HG03520 (cell line): ENCODE data around the gene PTPRK.

Experiments
- ATAC-seq: cut with Tn5 transposase; IDR thresholded peaks from one replicate; pipeline ENCODE4 v1.9.1; 2021; ENCODE audit warnings: mild to moderate bottlenecking, moderate library complexity; ENCODE audit not compliant: unreplicated experiment

The PTPRK gene

GRCh38 chr6:128305976-128306375, 214.4 kb downstream of the PTPRK start:
- no peak for ATAC-seq

DNA sequence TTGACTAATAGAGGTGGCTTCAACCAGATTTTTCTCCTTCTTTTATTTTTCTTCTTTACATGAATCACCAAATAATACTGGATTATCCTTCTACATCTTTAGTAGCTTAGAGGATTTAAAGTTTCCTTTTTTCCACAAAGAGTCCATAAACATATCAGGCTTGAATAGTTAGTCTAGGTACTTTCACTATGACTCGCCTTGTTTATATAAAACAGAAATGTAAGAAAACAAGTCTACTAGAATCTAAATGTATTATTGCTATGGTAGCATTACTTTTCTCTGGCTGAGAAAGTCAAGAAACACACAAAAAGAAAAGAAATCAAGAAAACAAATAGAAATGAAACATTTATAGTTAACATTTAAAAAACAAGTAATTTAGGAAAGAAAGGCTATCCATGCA, 215.2 kb downstream of the PTPRK start:
- ATAC-seq: no peak

- no peak for ATAC-seq
These were observed 216.5 kb downstream of the PTPRK start for GRCh38 chr6:128303870-128304269.

GRCh38 chr6:128302942-128303341, 217.5 kb downstream of the PTPRK start:
- ATAC-seq: no peak

DNA sequence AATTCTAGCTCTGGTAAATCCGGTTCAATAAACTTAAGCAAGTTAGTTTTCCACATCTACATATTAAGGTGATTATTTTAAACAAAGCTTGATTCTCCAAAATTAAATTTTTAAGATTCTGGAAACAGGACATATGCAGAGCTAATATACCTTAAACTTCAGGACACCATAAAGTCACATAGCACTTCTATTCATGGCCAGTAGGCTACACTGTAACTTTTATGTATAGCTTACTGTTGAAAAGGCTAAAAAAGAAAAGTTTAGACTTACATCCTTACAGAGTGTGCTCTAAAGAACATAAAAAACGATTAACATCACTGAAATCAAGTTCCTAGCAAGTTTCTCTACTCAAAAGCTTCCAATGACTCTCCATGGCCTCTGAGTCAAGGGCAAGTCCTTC, 224.7 kb downstream of the PTPRK start:
- ATAC-seq: no peak

DNA sequence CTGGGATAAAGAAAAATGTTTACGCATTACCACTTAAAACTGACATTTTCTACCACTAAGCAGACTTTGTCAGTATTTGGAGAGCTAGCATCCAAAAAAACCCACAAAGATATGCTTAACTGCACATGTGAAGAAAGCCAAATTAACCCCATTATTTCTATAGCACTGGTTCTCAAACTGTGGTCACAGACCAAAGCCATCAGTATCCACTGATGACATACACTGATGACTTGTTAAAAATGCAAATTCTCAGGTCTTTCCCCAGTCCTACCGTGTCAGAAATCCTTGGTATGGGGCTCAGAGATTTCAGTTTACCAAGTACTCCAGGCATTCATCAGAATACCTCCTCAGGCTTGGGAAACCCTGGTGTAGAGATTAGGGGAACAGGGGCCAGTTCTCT, 230.2 kb downstream of the PTPRK start:
- ATAC-seq: no peak

DNA sequence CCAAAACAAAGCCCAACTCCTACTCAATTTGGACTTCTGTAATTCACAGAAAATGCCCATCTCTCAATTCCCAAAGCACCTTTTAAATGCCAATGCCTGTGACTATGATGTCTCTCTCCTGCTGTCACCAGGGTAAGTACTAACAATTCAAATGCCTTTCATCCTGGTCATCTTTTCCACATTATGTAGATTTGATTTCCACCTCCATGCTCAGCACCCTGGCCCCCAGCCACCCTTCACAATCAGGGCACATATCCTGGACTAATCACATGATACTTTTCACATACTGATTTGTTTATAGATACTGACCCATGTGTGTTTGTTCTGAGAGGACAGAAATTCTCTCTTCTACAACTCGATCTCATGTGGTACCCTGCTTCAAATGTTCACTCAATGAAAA, 236.3 kb downstream of the PTPRK start:
- no peak for ATAC-seq

DNA sequence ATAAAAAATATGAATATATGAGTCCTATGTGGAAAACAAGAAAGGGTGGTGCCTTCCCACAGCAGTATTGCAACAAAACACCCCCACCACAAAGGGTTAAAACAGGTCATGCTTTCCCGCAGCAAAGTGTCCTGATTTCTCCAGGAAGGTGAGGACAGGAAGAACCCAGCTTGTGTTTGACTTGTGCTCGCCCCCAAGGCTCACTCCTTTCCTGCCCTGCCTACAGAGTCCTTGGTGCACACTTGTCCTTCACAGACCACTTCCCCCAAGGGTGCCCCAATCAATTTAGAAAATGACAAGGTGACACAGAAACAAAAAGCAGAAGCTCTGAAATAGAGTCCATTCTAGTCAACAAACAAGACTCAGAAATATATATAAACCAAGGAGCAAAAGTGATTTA, 237.4 kb downstream of the PTPRK start:
- no peak for ATAC-seq

DNA sequence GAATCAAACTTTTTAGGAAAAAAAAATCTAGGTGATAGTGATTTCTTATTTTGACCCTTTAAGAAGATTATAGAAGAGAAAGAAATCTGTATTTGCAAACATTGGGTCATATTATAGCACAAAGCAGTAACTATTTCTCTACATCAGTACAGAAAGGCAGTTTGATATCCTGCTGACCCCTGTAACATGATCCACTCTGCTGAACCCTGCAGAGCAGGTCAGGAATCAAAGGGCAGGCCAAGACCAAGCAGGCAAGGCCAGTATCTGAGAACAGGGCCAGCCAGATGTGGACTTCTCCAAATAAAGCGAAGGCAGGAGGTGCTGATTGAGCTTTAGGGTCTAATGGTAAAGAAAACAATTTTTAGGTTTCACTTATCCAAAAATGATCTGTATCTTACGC, 239.4 kb downstream of the PTPRK start:
- ATAC-seq: no peak

DNA sequence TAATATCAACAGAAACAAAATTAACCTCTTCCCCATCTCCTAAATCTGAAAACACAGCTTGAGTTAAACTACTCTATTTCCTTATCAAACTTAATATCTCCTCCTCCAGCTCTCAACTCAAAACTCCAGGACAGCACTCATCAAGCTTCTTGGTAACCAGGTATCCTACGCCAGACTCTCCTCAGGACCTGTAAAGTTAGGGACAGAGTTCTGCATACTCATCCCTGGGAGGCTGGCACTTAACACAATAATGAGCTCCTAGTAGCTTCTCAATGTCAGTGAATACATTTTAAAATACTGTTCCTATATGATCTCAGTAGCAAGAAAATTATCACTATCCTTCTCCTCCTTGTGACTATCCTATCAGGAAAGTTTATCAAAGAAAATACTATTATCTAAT, 240.3 kb downstream of the PTPRK start:
- no peak for ATAC-seq

DNA sequence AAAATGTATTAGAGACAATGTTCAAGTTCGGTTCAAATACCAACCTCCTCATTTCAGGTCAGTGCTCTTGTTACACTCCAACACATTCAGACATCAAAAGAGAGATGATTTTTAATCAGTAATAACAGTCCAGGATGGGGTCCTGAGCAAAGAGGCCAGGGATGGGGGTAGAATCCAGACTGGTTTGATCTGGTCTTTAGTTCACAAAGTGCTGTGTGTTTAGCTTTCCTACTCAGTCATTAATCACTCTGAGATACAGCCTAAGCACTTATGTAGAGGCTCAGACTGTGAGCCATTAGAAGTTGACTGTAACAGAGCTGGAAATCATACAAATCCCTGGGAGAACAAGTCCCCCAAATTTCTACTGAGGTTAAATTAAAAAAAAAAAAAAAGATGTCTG, 241.6 kb downstream of the PTPRK start:
- ATAC-seq: no peak

- no peak for ATAC-seq
These were observed 243.0 kb downstream of the PTPRK start for GRCh38 chr6:128277379-128277778.

GRCh38 chr6:128276311-128276710, 244.1 kb downstream of the PTPRK start:
- no peak for ATAC-seq

DNA sequence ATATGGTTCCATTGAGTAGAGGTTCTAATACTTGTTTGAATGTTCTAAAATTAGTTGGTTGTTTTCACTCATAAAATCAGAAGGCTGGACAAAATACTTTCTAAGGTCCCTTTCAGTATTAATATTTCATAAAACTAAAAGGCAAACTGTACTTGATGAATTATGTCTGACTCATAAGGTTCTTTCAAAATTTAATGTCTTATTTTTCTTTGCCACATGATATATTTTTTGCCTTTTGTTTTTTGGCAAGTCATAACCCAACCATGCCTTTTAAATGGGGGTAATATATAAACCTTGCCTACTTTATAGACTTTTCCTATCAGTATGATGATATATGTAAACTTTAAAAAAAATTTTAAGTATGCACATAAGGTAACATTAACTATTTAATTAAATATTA, 244.7 kb downstream of the PTPRK start:
- no peak for ATAC-seq

- no peak for ATAC-seq
These were observed 245.4 kb downstream of the PTPRK start for GRCh38 chr6:128275030-128275429.

DNA sequence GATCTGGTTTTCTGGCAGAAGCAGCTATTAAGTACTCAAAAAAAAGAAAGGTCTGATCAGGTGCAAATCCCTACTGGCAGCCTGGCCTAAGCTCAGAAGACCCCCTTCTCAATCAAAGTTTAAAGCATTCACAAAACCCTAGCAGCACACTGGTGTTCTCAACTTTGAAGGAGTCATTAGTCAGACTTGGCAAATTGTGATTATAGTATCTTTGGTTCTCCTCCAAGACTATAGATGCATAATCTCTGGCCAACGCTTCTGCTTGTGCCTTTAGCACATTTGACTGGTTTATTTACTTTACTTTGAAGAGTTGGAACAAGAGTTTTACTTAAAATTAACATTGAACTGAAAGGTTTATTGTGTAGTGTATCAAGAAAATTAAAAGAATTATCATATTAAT, 248.9 kb downstream of the PTPRK start:
- ATAC-seq: no peak

- ATAC-seq: no peak
These were observed 249.4 kb downstream of the PTPRK start for GRCh38 chr6:128271011-128271410.

DNA sequence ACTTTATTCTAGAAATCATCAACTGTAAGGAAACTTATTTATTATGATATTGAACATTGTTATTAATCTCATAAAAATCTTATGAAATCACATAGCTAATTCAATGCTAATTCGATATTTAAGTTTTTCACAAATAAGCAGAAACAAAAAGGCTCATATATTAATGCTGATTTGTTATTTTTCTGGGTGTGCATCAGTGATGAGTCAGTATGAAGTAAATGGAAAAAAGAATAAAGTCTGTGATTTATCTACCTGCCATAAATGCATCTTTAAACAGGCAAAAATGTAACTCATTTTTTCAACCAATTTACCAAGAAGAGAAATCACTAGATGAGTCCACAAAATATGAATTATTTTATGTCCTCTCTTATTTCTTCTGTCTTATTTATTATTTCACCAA, 253.5 kb downstream of the PTPRK start:
- no peak for ATAC-seq

- no peak for ATAC-seq
These were observed 254.7 kb downstream of the PTPRK start for GRCh38 chr6:128265706-128266105.

GRCh38 chr6:128259730-128260685, 260.4 kb downstream of the PTPRK start:
- ATAC-seq: peak; percentile 55

- ATAC-seq: peak; percentile 96
These were observed 261.2 kb downstream of the PTPRK start for GRCh38 chr6:128259029-128259724.

- ATAC-seq: no peak
These were observed 264.3 kb downstream of the PTPRK start for GRCh38 chr6:128256095-128256494.
